Spleen (tissue), 11 donors: ENCODE data around the gene ARHGAP25. TPM values are rescaled to one million over a fixed set of nuclear protein-coding genes. Genes with fewer than 3 reads are reported as not detected.
A peak's percentile ranks its signal among the peaks of the same experiment; 100 is the strongest.

Experiments used
- DNase-seq: peaks from one replicate; pipeline ENCODE4 v3.0.0-alpha.2; 2020
- H3K27ac ChIP-seq, 8 donors: fragments of 200-600 bp; sonication (generic) in 7 of 8; 1 replicate in 4 of 8; 2 replicates in 4 of 8; pipeline versions ENCODE4 v1.5.0 to v1.8.0; 2016 to 2021; ENCODE audit warnings: inconsistent platforms in 4 of 8, mild to moderate bottlenecking in 4 of 8, moderate library complexity in 1 of 8
- H3K27me3 ChIP-seq, 7 donors: fragments of 200-600 bp; sonication (generic) in 6 of 7; replicated peaks in 1 of 7; 1 replicate in 4 of 7; 2 replicates in 3 of 7; pipeline versions ENCODE4 v1.5.0 to v1.8.0; 2016 to 2021; ENCODE audit warnings: inconsistent platforms in 3 of 7, mild to moderate bottlenecking in 1 of 7
- H3K36me3 ChIP-seq, 6 donors: fragments of 200-600 bp; sonication (generic) in 5 of 6; 1 replicate in 4 of 6; 2 replicates in 2 of 6; pipeline versions ENCODE4 v1.5.0 to v1.8.0; 2016 to 2021; ENCODE audit warnings: inconsistent platforms in 2 of 6
- H3K4me1 ChIP-seq, 6 donors: fragments of 200-600 bp; sonication (generic) in 5 of 6; 1 replicate in 3 of 6; 2 replicates in 3 of 6; pipeline versions ENCODE4 v1.5.0 to v1.8.0; 2016 to 2021; ENCODE audit warnings: inconsistent platforms in 3 of 6
- H3K4me3 ChIP-seq, 8 donors: fragments of 200-600 bp; sonication (generic) in 7 of 8; 1 replicate in 4 of 8; 2 replicates in 4 of 8; pipeline versions ENCODE4 v1.5.0 to v1.8.0; 2016 to 2021; ENCODE audit warnings: inconsistent platforms in 4 of 8, mild to moderate bottlenecking in 4 of 8, moderate library complexity in 2 of 8
- H3K9me3 ChIP-seq, 8 donors: fragments of 200-600 bp; sonication (generic) in 7 of 8; 1 replicate in 4 of 8; 2 replicates in 4 of 8; pipeline versions ENCODE4 v1.5.0 to v1.8.0; 2016 to 2021; ENCODE audit warnings: inconsistent platforms in 4 of 8
- CTCF ChIP-seq, 11 experiments: fragments of 200-600 bp in 7 of 11; fragments of 450-650 bp in 4 of 11; sonication (generic) in 4 of 11; IDR thresholded peaks in 8 of 11; conservative IDR thresholded peaks in 3 of 11; 1 replicate in 7 of 11; 2 replicates in 4 of 11; pipeline versions ENCODE4 v1.4.0 to v1.8.0; 2016 to 2021; ENCODE audit warnings: antibody characterized with exemption in 11 of 11, inconsistent platforms in 4 of 11, mild to moderate bottlenecking in 1 of 11
- POLR2A ChIP-seq, 3 donors: fragments of 450-650 bp; IDR thresholded peaks; one replicate each; pipeline ENCODE4 v1.5.1; 2017; ENCODE audit warnings: antibody characterized with exemption in 3 of 3, mild to moderate bottlenecking in 1 of 3
- POLR2AphosphoS5 ChIP-seq, 3 donors: sonication (generic); formaldehyde crosslinking; IDR thresholded peaks; one replicate each; pipeline ENCODE4 v1.5.1; 2017; ENCODE audit warnings: antibody characterized with exemption in 3 of 3
- WGBS, 5 donors: extraction: QIAGEN DNeasy Blood & Tissue Kit in 3 of 5; methylation state at CpG; one replicate each; pipeline versions ENCODE4 v1.1.5 to v1.1.7; 2013 to 2018; 5-methylcytosine and 5-hydroxymethylcytosine counted together
- intact Hi-C: fragments of 100-400 bp; cut with DNase I; formaldehyde crosslinking; loops from one replicate; pipeline ENCODE4 v1.15.0; 2023; ENCODE audit warnings: low total_unique reads
- polyA plus RNA-seq, 3 donors: library from polyadenylated mRNA; stranded (reverse); fragments of 200-250 nt; gene quantifications; one replicate each; pipeline ENCODE4 v1.2.1, GENCODE V29; 2013
- total RNA-seq, 7 donors: library from RNA; depleted of rRNA in 3 of 7; stranded (reverse); fragments of >200 nt in 3 of 7; fragmentation: NEBNext Ultra II Directional in 4 of 7; extraction: Animal tissue kit (Norgen Biotek cat#: 25700) in 4 of 7; gene quantifications; one replicate each; pipeline versions ENCODE4 v1.1.0 to v1.2.1, GENCODE V29; 2016 to 2021
- donor health status: healthy with polysubstance abuse.
- donor health status: DM: no; HTN: no; CAD: no; lungs with moderate emphysema.
- donor health status: DM: no; HTN: no; CAD: no.
- donor health status: Bipolar disorder and iron deficiency.
- donor health status: healthy.
- donor health status: DM: no; HTN: no; CAD: no.
- donor health status: DM: yes; HTN: yes; CAD: no.

The ARHGAP25 gene
- total and polyA plus RNA-seq, 10 donors, result 72.0 to 173 (median 130) TPM

- Histone ChIP-seq H3K27me3 (no peaks in the 10 kb centered on the region), H3K27ac (peak overlapping the region in 5 of 8 donors; percentile 13 to 66 (median 45)), H3K9me3 (no peaks in the 10 kb centered on the region), H3K36me3 (peaks cover 9 to 100% (median 95%) of the 10 kb centered on the region in 6 donors), H3K4me3 (no peak overlapping the region), H3K4me1 (peaks cover 0 to 37% (median 6%) of the 10 kb centered on the region in 6 donors)
- no peak for DNase-seq
- intact Hi-C loops, result no loop called here
- TF ChIP-seq CTCF (IDR thresholded peaks at IDR 0.05 in 8 of 11, conservative IDR thresholded peaks at IDR 0.05 in 3 of 11), result no peak
- TF ChIP-seq POLR2A (IDR thresholded peaks at IDR 0.05), result no peak
- no peak for TF ChIP-seq POLR2AphosphoS5 (IDR thresholded peaks at IDR 0.05)
Observed at GRCh38 chr2:68817306-68817705, 82.7 kb downstream of the ARHGAP25 start.

GRCh38 chr2:68819556-68819955, 84.9 kb downstream of the ARHGAP25 start:
- intact Hi-C loops, result no loop called here
- no peaks in the 10 kb centered on the region for H3K9me3 ChIP-seq
- peak overlapping the region in 4 of 8 donors; percentile 12 to 45 (median 35) for H3K27ac ChIP-seq
- H3K36me3 ChIP-seq, result peaks cover 9 to 100% (median 95%) of the 10 kb centered on the region in 6 donors
- H3K4me1 ChIP-seq, result peaks cover 0 to 46% (median 9%) of the 10 kb centered on the region in 6 donors
- H3K4me3 ChIP-seq, result no peak overlapping the region
- H3K27me3 ChIP-seq, result no peaks in the 10 kb centered on the region
- DNase-seq, result no peak
- TF ChIP-seq POLR2A (IDR thresholded peaks at IDR 0.05) (no peak), POLR2AphosphoS5 (IDR thresholded peaks at IDR 0.05) (no peak), CTCF (IDR thresholded peaks at IDR 0.05 in 8 of 11, conservative IDR thresholded peaks at IDR 0.05 in 3 of 11) (no peak)
- WGBS, 5 donors, result 78 to 87% (median 85%) methylated on average over 6 of the region's 6 CpGs

GRCh38 chr2:68822207-68822872, 87.7 kb downstream of the ARHGAP25 start:
- WGBS, 5 donors, result 81 to 94% (median 89%) methylated on average over 15 of the region's 15 CpGs
- TF ChIP-seq CTCF (IDR thresholded peaks at IDR 0.05 in 8 of 11, conservative IDR thresholded peaks at IDR 0.05 in 3 of 11) (no peak), POLR2AphosphoS5 (IDR thresholded peaks at IDR 0.05) (no peak), POLR2A (IDR thresholded peaks at IDR 0.05) (no peak)
- intact Hi-C loops, result loop anchor here (10.0 kb wide), 1 partner anchor 48 kb away; no protein-coding TSS in a partner anchor
- Histone ChIP-seq H3K9me3 (no peaks in the 10 kb centered on the region), H3K27ac (peak overlapping the region in 4 of 8 donors; percentile 13 to 42 (median 22)), H3K4me1 (peaks cover 0 to 65% (median 14%) of the 10 kb centered on the region in 6 donors), H3K4me3 (no peak overlapping the region), H3K27me3 (no peaks in the 10 kb centered on the region), H3K36me3 (peaks cover 10 to 100% (median 95%) of the 10 kb centered on the region in 6 donors)
- no peak for DNase-seq

GRCh38 chr2:68824831-68825230, 90.2 kb downstream of the ARHGAP25 start:
- peaks cover 16 to 76% (median 33%) of the 10 kb centered on the region in 6 donors for H3K4me1 ChIP-seq
- peaks cover 6 to 86% (median 71%) of the 10 kb centered on the region in 6 donors for H3K36me3 ChIP-seq
- peak overlapping the region in 5 of 8 donors; percentile 5 to 92 (median 49) for H3K27ac ChIP-seq
- no peak for DNase-seq
- H3K27me3 ChIP-seq, result no peaks in the 10 kb centered on the region
- 74 to 89% (median 82%) methylated on average over 2 of the region's 2 CpGs for WGBS, 5 donors
- TF ChIP-seq POLR2AphosphoS5 (IDR thresholded peaks at IDR 0.05), result no peak
- no peak for TF ChIP-seq CTCF (IDR thresholded peaks at IDR 0.05 in 8 of 11, conservative IDR thresholded peaks at IDR 0.05 in 3 of 11)
- no peak for TF ChIP-seq POLR2A (IDR thresholded peaks at IDR 0.05)
- H3K4me3 ChIP-seq, result no peak overlapping the region
- intact Hi-C loops, result loop anchor here (10.0 kb wide), 1 partner anchor 50 kb away; no protein-coding TSS in a partner anchor
- no peaks in the 10 kb centered on the region for H3K9me3 ChIP-seq
